H9 (cell line): Measurements from ENCODE around the gene SEC61A2. TPM values are rescaled to one million over a fixed set of nuclear protein-coding genes. Genes with fewer than 3 reads are reported as not detected.

Source experiments
- DNase-seq: peaks from one replicate; pipeline ENCODE4 v3.0.0-alpha.2; 2017
- H2AFZ ChIP-seq: one replicate; pipeline ENCODE4 v1.6.1; 2013; ENCODE audit warnings: mild to moderate bottlenecking, low read length, control low read depth, moderate library complexity
- H2AK5ac ChIP-seq: 2 replicates; pipeline ENCODE4 v1.6.1; 2013; ENCODE audit warnings: low read length, control low read depth, mixed read lengths; ENCODE audit not compliant: insufficient read length
- H2BK120ac ChIP-seq: one replicate; pipeline ENCODE4 v1.6.1; 2013; ENCODE audit warnings: low read depth, mild to moderate bottlenecking, low read length, control low read depth, inconsistent platforms; ENCODE audit not compliant: poor library complexity, severe bottlenecking
- H2BK12ac ChIP-seq: 2 replicates; pipeline ENCODE4 v1.6.1; 2013; ENCODE audit warnings: low read length, control low read depth, mixed read lengths, low read depth; ENCODE audit not compliant: insufficient read length
- H2BK15ac ChIP-seq: 2 replicates; pipeline ENCODE4 v1.6.1; 2013; ENCODE audit warnings: low read depth, low read length, control low read depth
- H2BK20ac ChIP-seq: one replicate; pipeline ENCODE4 v1.6.1; 2013; ENCODE audit warnings: low read depth, mild to moderate bottlenecking, low read length, control low read depth, inconsistent platforms; ENCODE audit not compliant: poor library complexity, severe bottlenecking
- H2BK5ac ChIP-seq: 2 replicates; pipeline ENCODE4 v1.6.1; 2013; ENCODE audit warnings: low read length, control low read depth, mixed read lengths; ENCODE audit not compliant: insufficient read length
- H3K14ac ChIP-seq: 2 replicates; pipeline ENCODE4 v1.6.1; 2013; ENCODE audit warnings: low read length, control low read depth; ENCODE audit not compliant: insufficient read depth
- H3K18ac ChIP-seq: 2 replicates; pipeline ENCODE4 v1.6.1; 2013; ENCODE audit warnings: low read depth, mild to moderate bottlenecking, mixed read lengths, low read length, control low read depth; ENCODE audit not compliant: insufficient read length
- H3K23ac ChIP-seq: 2 replicates; pipeline ENCODE4 v1.6.1; 2013; ENCODE audit warnings: low read length, control low read depth, mixed read lengths, low read depth; ENCODE audit not compliant: insufficient read length
- H3K23me2 ChIP-seq: 2 replicates; pipeline ENCODE4 v1.6.1; 2013; ENCODE audit warnings: low read depth, mild to moderate bottlenecking, mixed read lengths, low read length, control low read depth; ENCODE audit not compliant: insufficient read length, poor library complexity, severe bottlenecking
- H3K27ac ChIP-seq: 2 replicates; pipeline ENCODE4 v1.5.1; 2013; ENCODE audit warnings: low read length, control low read depth, mixed read lengths, low read depth; ENCODE audit not compliant: insufficient read length
- H3K27me3 ChIP-seq: 2 replicates; pipeline ENCODE4 v1.6.1; 2013; ENCODE audit warnings: low read length, control low read depth, inconsistent platforms; ENCODE audit not compliant: insufficient read depth
- H3K4ac ChIP-seq: 2 replicates; pipeline ENCODE4 v1.6.1; 2013; ENCODE audit warnings: low read depth, mild to moderate bottlenecking, control low read depth, inconsistent platforms, low read length, moderate library complexity
- H3K4me1 ChIP-seq: 2 replicates; pipeline ENCODE4 v1.6.1; 2013; ENCODE audit warnings: low read length, control low read depth, inconsistent platforms; ENCODE audit not compliant: insufficient read depth
- H3K4me2 ChIP-seq: 2 replicates; pipeline ENCODE4 v1.6.1; 2013; ENCODE audit warnings: low read length, control low read depth, mixed read lengths; ENCODE audit not compliant: insufficient read length, insufficient read depth
- H3K56ac ChIP-seq: 2 replicates; pipeline ENCODE4 v1.6.1; 2013; ENCODE audit warnings: low read depth, mild to moderate bottlenecking, mixed read lengths, low read length, control low read depth; ENCODE audit not compliant: insufficient read length
- H3K79me1 ChIP-seq: 2 replicates; pipeline ENCODE4 v1.6.1; 2013; ENCODE audit warnings: low read depth, mild to moderate bottlenecking, moderate library complexity, low read length, control low read depth, inconsistent platforms; ENCODE audit not compliant: insufficient read depth, poor library complexity, severe bottlenecking
- H3K79me2 ChIP-seq: 2 replicates; pipeline ENCODE4 v1.6.1; 2013; ENCODE audit warnings: low read length, control low read depth, inconsistent platforms; ENCODE audit not compliant: insufficient read depth
- H3K9ac ChIP-seq: 2 replicates; pipeline ENCODE4 v1.6.1; 2013; ENCODE audit warnings: low read length, control low read depth, mixed read lengths; ENCODE audit not compliant: insufficient read length; ENCODE audit errors: extremely low read depth
- H3K9me3 ChIP-seq: one replicate; pipeline ENCODE4 v1.6.1; 2013; ENCODE audit warnings: low read depth, low read length, inconsistent platforms; ENCODE audit not compliant: control insufficient read depth
- H3T11ph ChIP-seq: one replicate; pipeline ENCODE4 v1.6.1; 2013; ENCODE audit warnings: mild to moderate bottlenecking, low read length, control low read depth, inconsistent platforms
- H4K20me1 ChIP-seq: one replicate; pipeline ENCODE4 v1.6.1; 2013; ENCODE audit not compliant: control insufficient read depth, insufficient read length, insufficient read depth
- H4K5ac ChIP-seq: 2 replicates; pipeline ENCODE4 v1.6.1; 2013; ENCODE audit warnings: low read depth, mild to moderate bottlenecking, mixed read lengths, low read length, control low read depth; ENCODE audit not compliant: insufficient read length
- H4K8ac ChIP-seq: replicated peaks from 2 replicates; pipeline ENCODE4 v1.6.1; 2013; ENCODE audit warnings: low read length, control low read depth, mixed read lengths, low read depth; ENCODE audit not compliant: insufficient read length
- H4K91ac ChIP-seq: 2 replicates; pipeline ENCODE4 v1.6.1; 2013; ENCODE audit warnings: low read depth, mild to moderate bottlenecking, moderate library complexity, mixed read lengths, low read length, control low read depth; ENCODE audit not compliant: insufficient read length
- H3K27ac Mint-ChIP-seq, 3 experiments: 2 replicates in 2 of 3; 3 replicates in 1 of 3; pipeline ENCODE4 v1.8.0; 2020 to 2021; ENCODE audit warnings: mixed read lengths in 3 of 3, mild to moderate bottlenecking in 1 of 3, moderate library complexity in 1 of 3
- H3K27me3 Mint-ChIP-seq: 2 replicates; pipeline ENCODE4 v1.8.0; 2021; ENCODE audit warnings: low read depth, mild to moderate bottlenecking, moderate library complexity, mixed read lengths
- H3K36me3 Mint-ChIP-seq, 3 experiments: 2 replicates in 2 of 3; 3 replicates in 1 of 3; pipeline ENCODE4 v1.8.0; 2020 to 2021; ENCODE audit warnings: low read depth in 3 of 3, mixed read lengths in 3 of 3; ENCODE audit not compliant: insufficient read depth in 1 of 3
- H3K4me1 Mint-ChIP-seq, 2 experiments: 2 replicates each; pipeline ENCODE4 v1.8.0; 2020; ENCODE audit warnings: mixed read lengths in 2 of 2
- H3K4me3 Mint-ChIP-seq, 2 experiments: 2 replicates in 1 of 2; 3 replicates in 1 of 2; pipeline ENCODE4 v1.8.0; 2020 to 2021; ENCODE audit warnings: mild to moderate bottlenecking in 2 of 2, mixed read lengths in 2 of 2, moderate library complexity in 1 of 2
- H3K9me3 Mint-ChIP-seq, 2 experiments: 2 replicates in 1 of 2; 3 replicates in 1 of 2; pipeline ENCODE4 v1.8.0; 2020; ENCODE audit warnings: mild to moderate bottlenecking in 2 of 2, mixed read lengths in 2 of 2, moderate library complexity in 1 of 2
- WGBS: extraction: QIAGEN DNeasy Blood & Tissue Kit; methylation state at CpG from one replicate; pipeline ENCODE4 v1.1.7; 2013; ENCODE audit warnings: missing lambda C conversion rate, low lambda C conversion rate, mixed read lengths; ENCODE audit not compliant: insufficient read length; ENCODE audit errors: extremely low coverage; 5-methylcytosine and 5-hydroxymethylcytosine counted together
- total RNA-seq: library from RNA; stranded (reverse); gene quantifications from 2 replicates; pipeline ENCODE4 v1.2.1, GENCODE V29; 2021
- TF ChIP-seq, protein P1 (sequence below): fragments of 200-600 bp; sonication (generic); conservative IDR thresholded peaks from 3 replicates; pipeline ENCODE4 v1.8.0; 2021; ENCODE audit warnings: antibody characterized with exemption, mild to moderate bottlenecking

The SEC61A2 gene
- total RNA-seq, 1 experiment from 2014 or later, result 13.9 TPM

- Histone ChIP-seq H4K91ac (no peak overlapping the region), H3K23me2 (no peaks in the 10 kb centered on the region), H2BK120ac (no peak overlapping the region), H3K23ac (no peak overlapping the region), H3K4ac (no peak overlapping the region), H3K14ac (no peak overlapping the region), H4K20me1 (no peaks in the 10 kb centered on the region), H3K79me1 (no peaks in the 10 kb centered on the region), H2AFZ (no peak overlapping the region), H2BK5ac (no peak overlapping the region), H3K4me1 (no peaks in the 10 kb centered on the region), H3K9me3 (no peaks in the 10 kb centered on the region), H2BK12ac (no peak overlapping the region), H3K27me3 (no peaks in the 10 kb centered on the region), H2BK15ac (no peak overlapping the region), H4K5ac (no peak overlapping the region), H3K18ac (no peak overlapping the region), H3K27ac (no peak overlapping the region), H2BK20ac (no peak overlapping the region), H3K4me2 (no peak overlapping the region), H3K9ac (no peak overlapping the region), H3K79me2 (no peaks in the 10 kb centered on the region), H3T11ph (no peak overlapping the region), H2AK5ac (no peak overlapping the region), H4K8ac (no peak overlapping the region), H3K56ac (no peak overlapping the region)
- no peak for DNase-seq
- no peak overlapping the region for H3K4me3 Mint-ChIP-seq
- no peaks in the 10 kb centered on the region for H3K4me1 Mint-ChIP-seq
- 100% methylated on average over 1 of the region's 5 CpGs for WGBS
- H3K9me3 Mint-ChIP-seq, result no peaks in the 10 kb centered on the region
- peaks cover 43 to 87% (median 76%) of the 10 kb centered on the region in 3 experiments for H3K36me3 Mint-ChIP-seq
- H3K27me3 Mint-ChIP-seq, result no peaks in the 10 kb centered on the region; the same call in 1 of the 2 replicates
- TF ChIP-seq, protein P1, sequence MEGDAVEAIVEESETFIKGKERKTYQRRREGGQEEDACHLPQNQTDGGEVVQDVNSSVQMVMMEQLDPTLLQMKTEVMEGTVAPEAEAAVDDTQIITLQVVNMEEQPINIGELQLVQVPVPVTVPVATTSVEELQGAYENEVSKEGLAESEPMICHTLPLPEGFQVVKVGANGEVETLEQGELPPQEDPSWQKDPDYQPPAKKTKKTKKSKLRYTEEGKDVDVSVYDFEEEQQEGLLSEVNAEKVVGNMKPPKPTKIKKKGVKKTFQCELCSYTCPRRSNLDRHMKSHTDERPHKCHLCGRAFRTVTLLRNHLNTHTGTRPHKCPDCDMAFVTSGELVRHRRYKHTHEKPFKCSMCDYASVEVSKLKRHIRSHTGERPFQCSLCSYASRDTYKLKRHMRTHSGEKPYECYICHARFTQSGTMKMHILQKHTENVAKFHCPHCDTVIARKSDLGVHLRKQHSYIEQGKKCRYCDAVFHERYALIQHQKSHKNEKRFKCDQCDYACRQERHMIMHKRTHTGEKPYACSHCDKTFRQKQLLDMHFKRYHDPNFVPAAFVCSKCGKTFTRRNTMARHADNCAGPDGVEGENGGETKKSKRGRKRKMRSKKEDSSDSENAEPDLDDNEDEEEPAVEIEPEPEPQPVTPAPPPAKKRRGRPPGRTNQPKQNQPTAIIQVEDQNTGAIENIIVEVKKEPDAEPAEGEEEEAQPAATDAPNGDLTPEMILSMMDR, result no peak
- no peak overlapping the region for H3K27ac Mint-ChIP-seq
These were observed 20.2 kb upstream of the SEC61A2 start for GRCh38 chr10:12109286-12109685.
